Keratinocyte (primary cell): Measurements from ENCODE around the gene MYH6. TPM values are rescaled to one million over a fixed set of nuclear protein-coding genes. Genes with fewer than 3 reads are reported as not detected.
"Not testable (repeated sequence)": the region's sequence is repeated elsewhere in the genome, so short reads cannot be mapped to it uniquely, and the experiment has no call there.

Experiments used
- DNase-seq: peaks from one replicate; pipeline ENCODE4 v3.0.0-alpha.2; 2011; ENCODE audit warnings: low read depth, missing footprints, low spot score
- FAIRE-seq: peaks from 2 replicates; lab custom pipeline; 2011; peaks lifted over from hg19 to GRCh38; lab: Jason Lieb, UNC
- H2AFZ ChIP-seq: 2 replicates; pipeline ENCODE4 v1.6.0; 2012; ENCODE audit warnings: low read length, control low read depth, inconsistent platforms; ENCODE audit not compliant: control insufficient read depth
- H3K27ac ChIP-seq: 2 replicates; pipeline ENCODE4 v1.5.1; 2011; ENCODE audit warnings: low read length; ENCODE audit not compliant: control insufficient read depth, insufficient read depth
- H3K27me3 ChIP-seq: 3 replicates; pipeline ENCODE4 v1.6.0; 2011; ENCODE audit warnings: low read length; ENCODE audit not compliant: control insufficient read depth, insufficient read depth; ENCODE audit errors: extremely low read depth
- H3K36me3 ChIP-seq, 2 experiments: 2 replicates in 1 of 2; 3 replicates in 1 of 2; pipeline ENCODE4 v1.5.1; 2011; ENCODE audit warnings: low read length in 2 of 2, mild to moderate bottlenecking in 1 of 2; ENCODE audit not compliant: control insufficient read depth in 2 of 2, insufficient read depth in 2 of 2; ENCODE audit errors: extremely low read depth in 1 of 2
- H3K4me1 ChIP-seq: 3 replicates; pipeline ENCODE4 v1.5.1; 2011; ENCODE audit warnings: low read length; ENCODE audit not compliant: control insufficient read depth, insufficient read depth; ENCODE audit errors: extremely low read depth
- H3K4me2 ChIP-seq: 3 replicates; pipeline ENCODE4 v1.6.0; 2011; ENCODE audit warnings: low read depth, low read length; ENCODE audit not compliant: control insufficient read depth, insufficient read depth; ENCODE audit errors: extremely low read depth
- H3K4me3 ChIP-seq, 3 experiments: fragments of 200-600 bp in 1 of 3; sonication (generic) in 1 of 3; 2 replicates in 2 of 3; 3 replicates in 1 of 3; pipeline ENCODE4 v1.5.1; 2011 to 2016; ENCODE audit warnings: low read length in 3 of 3, mild to moderate bottlenecking in 3 of 3, control low read depth in 2 of 3, inconsistent platforms in 1 of 3, low read depth in 1 of 3, mixed read lengths in 1 of 3, mixed run types in 1 of 3, moderate library complexity in 1 of 3; ENCODE audit not compliant: control insufficient read depth in 2 of 3, insufficient read depth in 2 of 3; ENCODE audit errors: extremely low read depth in 1 of 3
- H3K79me2 ChIP-seq: 2 replicates; pipeline ENCODE4 v1.6.0; 2012; ENCODE audit warnings: low read length; ENCODE audit not compliant: control insufficient read depth, insufficient read depth
- H3K9ac ChIP-seq: 3 replicates; pipeline ENCODE4 v1.6.0; 2011; ENCODE audit warnings: low read length; ENCODE audit not compliant: control insufficient read depth, insufficient read depth; ENCODE audit errors: extremely low read depth
- H3K9me1 ChIP-seq: 3 replicates; pipeline ENCODE4 v1.6.0; 2011; ENCODE audit warnings: low read length; ENCODE audit not compliant: control insufficient read depth, insufficient read depth; ENCODE audit errors: extremely low read depth
- H3K9me3 ChIP-seq: 2 replicates; pipeline ENCODE4 v1.5.1; 2012; ENCODE audit warnings: low read depth, low read length; ENCODE audit not compliant: control insufficient read depth
- H4K20me1 ChIP-seq: 3 replicates; pipeline ENCODE4 v1.6.0; 2011; ENCODE audit warnings: low read length; ENCODE audit not compliant: control insufficient read depth, insufficient read depth; ENCODE audit errors: extremely low read depth
- CTCF ChIP-seq, 3 experiments: IDR thresholded peaks in 1 of 3; conservative IDR thresholded peaks in 1 of 3; optimal IDR thresholded peaks in 1 of 3; 2 replicates in 2 of 3; 3 replicates in 1 of 3; pipeline versions ENCODE3 to v1.5.1; 2011; ENCODE audit warnings: low read length in 3 of 3, mild to moderate bottlenecking in 3 of 3, moderate library complexity in 2 of 3, control low read depth in 1 of 3, inconsistent platforms in 1 of 3; ENCODE audit not compliant: insufficient read depth in 2 of 3; ENCODE audit errors: extremely low read depth in 1 of 3
- EZH2 ChIP-seq: IDR thresholded peaks from one replicate; pipeline ENCODE4 v1.6.1; 2012; ENCODE audit warnings: inconsistent platforms, mild to moderate bottlenecking, low read length, moderate library complexity
- dilution Hi-C: fragments of 300-500 bp; cut with MboI; formaldehyde crosslinking; loops from one replicate; pipeline ENCODE4 v1.7.0; 2020; ENCODE audit warnings: low sequenced_read_pairs; ENCODE audit not compliant: extremely low pct_ligation_motif_present
- polyA plus RNA-seq, 5 experiments: library from polyadenylated mRNA; depleted of rRNA in 3 of 5; stranded (reverse) in 3 of 5; stranded (forward) in 1 of 5; unstranded in 1 of 5; fragments of >200 nt; gene quantifications; 1 replicate in 1 of 5; 2 replicates in 3 of 5; 3 replicates in 1 of 5; pipeline versions ENCODE4 v1.2.1 to v1.2.3, GENCODE V29; 2011 to 2012; ENCODE audit warnings: missing spikeins in 2 of 5, low read depth in 1 of 5, low replicate concordance in 1 of 5

Gene MYH6
- polyA plus RNA-seq, 1 donor (not counting 4 experiments of a cell fraction or from before 2014, with no cell fraction given) = not detected

GRCh38 chr14:23421594-23421993, 13.5 kb upstream of the MYH6 start:
- H3K9me3 ChIP-seq = no peaks in the 10 kb centered on the region
- no peaks in the 10 kb centered on the region for H4K20me1 ChIP-seq
- H3K9ac ChIP-seq = no peak overlapping the region
- H3K4me3 ChIP-seq = no peak overlapping the region
- peaks cover 4% of the 10 kb centered on the region for H3K27me3 ChIP-seq
- H3K27ac ChIP-seq = no peak overlapping the region
- no peaks in the 10 kb centered on the region for H3K4me1 ChIP-seq
- DNase-seq = no peak
- H3K4me2 ChIP-seq = no peak overlapping the region
- dilution Hi-C loops = no loop called here
- FAIRE-seq = no peak
- H3K79me2 ChIP-seq = no peaks in the 10 kb centered on the region
- TF ChIP-seq EZH2 (no peak), CTCF (optimal IDR thresholded peaks at IDR 0.05 in 1 of 3, IDR thresholded peaks at IDR 0.05 in 1 of 3, conservative IDR thresholded peaks at IDR 0.05 in 1 of 3; ENCODE audit: extremely low read depth in 1 of 3, insufficient read depth in 2 of 3, low read length in 3 of 3) (no peak)
- no peaks in the 10 kb centered on the region for H3K36me3 ChIP-seq
- H3K9me1 ChIP-seq = no peaks in the 10 kb centered on the region
- H2AFZ ChIP-seq = no peak overlapping the region

GRCh38 chr14:23419646-23420045, 11.6 kb upstream of the MYH6 start:
- H3K9ac ChIP-seq, H3K9me1 ChIP-seq, DNase-seq, H3K9me3 ChIP-seq, dilution Hi-C loops, H3K4me2 ChIP-seq, H3K4me3 ChIP-seq, H3K36me3 ChIP-seq, H3K4me1 ChIP-seq, H4K20me1 ChIP-seq, H2AFZ ChIP-seq, H3K27me3 ChIP-seq, H3K27ac ChIP-seq, H3K79me2 ChIP-seq, FAIRE-seq: not testable (repeated sequence)

GRCh38 chr14:23418021-23418420, 9.9 kb upstream of the MYH6 start:
- FAIRE-seq = no peak

More at GRCh38 chr14:23418021-23418420, 9.9 kb upstream of the MYH6 start:
- H3K9me3 ChIP-seq = no peaks in the 10 kb centered on the region
- H4K20me1 ChIP-seq = no peaks in the 10 kb centered on the region
- H3K79me2 ChIP-seq = no peaks in the 10 kb centered on the region
- H3K4me1 ChIP-seq = no peaks in the 10 kb centered on the region
- H3K9ac ChIP-seq = no peak overlapping the region
- H3K4me2 ChIP-seq = no peak overlapping the region
- no peak for DNase-seq
- no peak overlapping the region for H2AFZ ChIP-seq
- TF ChIP-seq CTCF (optimal IDR thresholded peaks at IDR 0.05 in 1 of 3, IDR thresholded peaks at IDR 0.05 in 1 of 3, conservative IDR thresholded peaks at IDR 0.05 in 1 of 3; ENCODE audit: extremely low read depth in 1 of 3, insufficient read depth in 2 of 3, low read length in 3 of 3) (no peak), EZH2 (no peak)
- dilution Hi-C loops = no loop called here
- no peak overlapping the region for H3K27ac ChIP-seq
- H3K9me1 ChIP-seq = no peaks in the 10 kb centered on the region
- H3K27me3 ChIP-seq = peaks cover 4% of the 10 kb centered on the region
- H3K36me3 ChIP-seq = no peaks in the 10 kb centered on the region
- no peak overlapping the region for H3K4me3 ChIP-seq
